Prostate gland (tissue), 2 donors: ENCODE data around the gene CDH8.

Experiments
- POLR2A ChIP-seq: fragments of 450-650 bp; IDR thresholded peaks from one replicate; pipeline ENCODE4 v1.6.1; 2016; ENCODE audit warnings: antibody characterized with exemption, mild to moderate bottlenecking
- POLR2AphosphoS5 ChIP-seq: sonication (generic); formaldehyde crosslinking; IDR thresholded peaks from one replicate; pipeline ENCODE4 v1.6.1; 2017; ENCODE audit warnings: antibody characterized with exemption
- TF ChIP-seq, protein P1 (sequence below), 4 experiments: fragments of 200-600 bp in 2 of 4; fragments of 450-650 bp in 2 of 4; sonication (generic) in 2 of 4; IDR thresholded peaks; 1 replicate in 3 of 4; 2 replicates in 1 of 4; pipeline ENCODE4 v1.5.1; 2016 to 2019; ENCODE audit warnings: antibody characterized with exemption in 4 of 4, mild to moderate bottlenecking in 2 of 4, moderate library complexity in 2 of 4

- TF ChIP-seq, protein P1, sequence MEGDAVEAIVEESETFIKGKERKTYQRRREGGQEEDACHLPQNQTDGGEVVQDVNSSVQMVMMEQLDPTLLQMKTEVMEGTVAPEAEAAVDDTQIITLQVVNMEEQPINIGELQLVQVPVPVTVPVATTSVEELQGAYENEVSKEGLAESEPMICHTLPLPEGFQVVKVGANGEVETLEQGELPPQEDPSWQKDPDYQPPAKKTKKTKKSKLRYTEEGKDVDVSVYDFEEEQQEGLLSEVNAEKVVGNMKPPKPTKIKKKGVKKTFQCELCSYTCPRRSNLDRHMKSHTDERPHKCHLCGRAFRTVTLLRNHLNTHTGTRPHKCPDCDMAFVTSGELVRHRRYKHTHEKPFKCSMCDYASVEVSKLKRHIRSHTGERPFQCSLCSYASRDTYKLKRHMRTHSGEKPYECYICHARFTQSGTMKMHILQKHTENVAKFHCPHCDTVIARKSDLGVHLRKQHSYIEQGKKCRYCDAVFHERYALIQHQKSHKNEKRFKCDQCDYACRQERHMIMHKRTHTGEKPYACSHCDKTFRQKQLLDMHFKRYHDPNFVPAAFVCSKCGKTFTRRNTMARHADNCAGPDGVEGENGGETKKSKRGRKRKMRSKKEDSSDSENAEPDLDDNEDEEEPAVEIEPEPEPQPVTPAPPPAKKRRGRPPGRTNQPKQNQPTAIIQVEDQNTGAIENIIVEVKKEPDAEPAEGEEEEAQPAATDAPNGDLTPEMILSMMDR (IDR thresholded peaks at IDR 0.05): no peak
- TF ChIP-seq POLR2AphosphoS5 (no peak), POLR2A (no peak)
Observed at GRCh38 chr16:61820820-61821219, 215.4 kb downstream of the CDH8 start.
